Mesodermal cell (in vitro differentiated cells): ENCODE data around the gene MYO1C.
A peak's percentile ranks its signal among the peaks of the same experiment; 100 is the strongest.

ENCODE experiments used
- H3K27ac ChIP-seq: 2 replicates; pipeline ENCODE4 v1.7.0; 2013; ENCODE audit warnings: mild to moderate bottlenecking, low read depth, low read length, moderate library complexity; ENCODE audit not compliant: severe bottlenecking
- H3K36me3 ChIP-seq: 2 replicates; pipeline ENCODE4 v1.7.1; 2013; ENCODE audit warnings: mild to moderate bottlenecking, low read length, moderate library complexity; ENCODE audit not compliant: control insufficient read depth, insufficient read depth
- H3K4me1 ChIP-seq: one replicate; pipeline ENCODE4 v1.7.1; 2013; ENCODE audit warnings: mild to moderate bottlenecking, low read length; ENCODE audit not compliant: insufficient read depth, control insufficient read depth, poor library complexity, severe bottlenecking
- H3K4me3 ChIP-seq: 2 replicates; pipeline ENCODE4 v1.7.0; 2013; ENCODE audit warnings: low read length, control low read depth, mild to moderate bottlenecking; ENCODE audit not compliant: insufficient read depth, poor library complexity, severe bottlenecking; ENCODE audit errors: extremely low read depth
- H3K9me3 ChIP-seq: 2 replicates; pipeline ENCODE4 v1.7.1; 2013; ENCODE audit warnings: mild to moderate bottlenecking, low read length, moderate library complexity; ENCODE audit not compliant: control insufficient read depth
- WGBS, 2 experiments: methylation state at CpG; one replicate each; pipeline ENCODE4 v1.1.5; 2013; ENCODE audit warnings: missing lambda C conversion rate in 2 of 2; ENCODE audit not compliant: insufficient coverage in 2 of 2; 5-methylcytosine and 5-hydroxymethylcytosine counted together

Gene MYO1C

DNA sequence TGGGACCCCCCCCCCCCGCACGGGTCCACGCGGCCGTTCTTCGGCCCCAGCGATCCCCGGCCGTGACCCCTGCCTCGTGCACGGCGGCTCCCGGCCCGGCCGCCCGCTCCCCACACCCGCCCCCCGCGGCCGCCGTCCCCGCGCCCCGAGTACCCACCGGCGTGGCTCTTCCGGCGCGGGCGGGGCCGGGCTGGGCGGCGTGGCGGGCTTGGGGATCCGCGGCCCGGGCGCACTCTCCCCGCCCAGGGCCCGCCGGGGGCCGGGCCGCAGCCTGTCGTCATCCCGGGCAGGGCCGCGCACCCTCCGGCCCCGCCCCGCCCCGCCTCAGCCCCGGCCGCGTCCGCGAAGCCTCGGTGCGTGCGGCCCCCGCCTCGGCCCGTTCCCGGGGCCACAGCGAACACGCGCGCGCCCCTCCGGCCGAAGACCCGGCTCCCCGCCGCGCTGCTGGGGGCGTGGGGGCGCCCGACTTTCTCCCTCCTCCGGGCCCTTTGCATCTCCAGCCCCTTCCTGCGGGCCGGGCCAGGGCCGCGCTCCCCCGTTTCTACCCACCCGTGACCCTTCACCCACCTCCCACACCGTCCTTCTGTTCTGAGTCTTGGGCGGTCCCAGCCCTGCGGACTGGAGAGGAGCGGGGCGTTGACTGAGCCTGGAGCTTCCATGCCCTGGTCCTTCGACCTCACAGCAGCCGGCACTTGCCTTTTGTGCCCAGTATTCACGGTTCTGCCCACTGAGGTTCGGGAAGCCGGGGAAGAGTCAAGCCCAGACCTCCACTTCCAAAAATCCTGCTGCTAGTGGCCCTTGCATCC lies 840 bp downstream of the MYO1C start:
- Histone ChIP-seq H3K4me3 (peak overlapping the region; percentile 66), H3K27ac (peak overlapping the region; percentile 74), H3K36me3 (peaks cover 14% of the 10 kb centered on the region), H3K4me1 (peaks cover 31% of the 10 kb centered on the region), H3K9me3 (no peaks in the 10 kb centered on the region)
- 2% methylated on average over 55 to 89 of the region's 94 CpGs for WGBS, 2 experiments

DNA sequence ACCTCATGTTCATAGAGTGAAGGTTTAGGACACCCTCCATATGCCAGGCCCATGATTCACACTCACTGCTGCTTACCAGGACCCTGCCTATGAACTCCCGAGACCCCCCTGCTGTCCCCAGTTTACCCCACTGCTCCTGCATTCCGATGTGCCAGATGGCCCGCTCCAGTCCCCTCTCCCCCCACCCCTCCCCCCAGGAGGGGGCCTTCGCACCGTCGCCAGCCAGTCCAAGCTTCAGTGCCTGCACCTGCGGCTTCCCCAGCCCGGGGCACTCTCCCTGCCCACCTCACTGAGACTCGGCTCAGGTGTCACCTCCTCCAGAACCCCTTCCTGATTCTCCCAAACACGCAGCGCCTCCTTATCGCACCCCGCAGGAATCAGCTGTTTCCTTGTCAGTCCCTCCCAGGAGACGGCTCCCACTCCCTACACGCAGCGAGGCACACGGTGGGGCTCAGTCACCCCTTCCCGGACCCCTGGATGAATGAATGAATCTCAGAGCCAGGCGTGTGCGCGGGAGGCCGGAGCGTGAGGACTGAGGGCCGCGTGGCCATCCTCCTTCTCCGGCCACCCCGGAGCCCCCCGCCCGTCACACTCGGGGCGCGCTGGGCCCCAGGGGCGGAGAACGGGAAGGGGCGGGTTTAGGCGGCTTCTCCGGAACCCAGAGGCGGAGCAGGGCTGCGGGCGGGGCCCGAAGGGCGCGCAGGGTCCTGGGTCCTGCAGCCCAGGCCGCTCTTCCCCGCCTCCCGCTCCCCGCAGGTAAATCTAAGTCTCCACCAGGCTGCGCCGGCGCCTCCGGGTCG lies 1.6 kb downstream of the MYO1C start:
- Histone ChIP-seq H3K4me1 (peaks cover 31% of the 10 kb centered on the region), H3K4me3 (peak overlapping the region; percentile 66), H3K27ac (peak overlapping the region; percentile 74), H3K36me3 (peaks cover 8% of the 10 kb centered on the region), H3K9me3 (no peaks in the 10 kb centered on the region)
- 1 to 4% methylated on average over 35 to 48 of the region's 52 CpGs for WGBS, 2 experiments

DNA sequence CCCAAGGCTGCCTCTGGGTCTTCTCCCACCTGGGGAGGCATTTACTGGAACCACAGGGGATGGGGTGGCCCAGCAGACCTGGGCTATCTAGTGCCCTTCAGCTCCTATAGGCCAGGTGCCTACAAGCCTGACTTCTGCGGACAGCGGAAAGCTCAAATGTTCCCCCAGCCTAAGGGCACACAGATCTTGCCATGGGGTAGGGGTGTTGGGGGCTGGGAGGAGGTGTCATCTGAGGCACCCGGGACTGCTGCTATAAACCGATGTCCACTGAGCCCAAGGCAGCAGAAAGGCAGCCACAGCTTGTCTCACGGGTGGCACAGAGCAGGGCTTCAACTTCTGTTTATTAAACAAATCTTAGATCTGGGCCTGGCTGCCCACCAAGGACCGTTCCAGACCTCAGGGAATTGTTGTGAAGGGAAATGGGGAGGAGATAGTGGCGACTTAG lies 3.6 kb downstream of the MYO1C start:
- 88 to 89% methylated on average over 4 to 7 of the region's 7 CpGs for WGBS, 2 experiments
- H3K36me3 ChIP-seq: peaks cover 6% of the 10 kb centered on the region
- H3K4me3 ChIP-seq: peak overlapping the region; percentile 28
- peak overlapping the region; percentile 98 for H3K27ac ChIP-seq
- H3K4me1 ChIP-seq: peaks cover 39% of the 10 kb centered on the region
- H3K9me3 ChIP-seq: no peaks in the 10 kb centered on the region

DNA sequence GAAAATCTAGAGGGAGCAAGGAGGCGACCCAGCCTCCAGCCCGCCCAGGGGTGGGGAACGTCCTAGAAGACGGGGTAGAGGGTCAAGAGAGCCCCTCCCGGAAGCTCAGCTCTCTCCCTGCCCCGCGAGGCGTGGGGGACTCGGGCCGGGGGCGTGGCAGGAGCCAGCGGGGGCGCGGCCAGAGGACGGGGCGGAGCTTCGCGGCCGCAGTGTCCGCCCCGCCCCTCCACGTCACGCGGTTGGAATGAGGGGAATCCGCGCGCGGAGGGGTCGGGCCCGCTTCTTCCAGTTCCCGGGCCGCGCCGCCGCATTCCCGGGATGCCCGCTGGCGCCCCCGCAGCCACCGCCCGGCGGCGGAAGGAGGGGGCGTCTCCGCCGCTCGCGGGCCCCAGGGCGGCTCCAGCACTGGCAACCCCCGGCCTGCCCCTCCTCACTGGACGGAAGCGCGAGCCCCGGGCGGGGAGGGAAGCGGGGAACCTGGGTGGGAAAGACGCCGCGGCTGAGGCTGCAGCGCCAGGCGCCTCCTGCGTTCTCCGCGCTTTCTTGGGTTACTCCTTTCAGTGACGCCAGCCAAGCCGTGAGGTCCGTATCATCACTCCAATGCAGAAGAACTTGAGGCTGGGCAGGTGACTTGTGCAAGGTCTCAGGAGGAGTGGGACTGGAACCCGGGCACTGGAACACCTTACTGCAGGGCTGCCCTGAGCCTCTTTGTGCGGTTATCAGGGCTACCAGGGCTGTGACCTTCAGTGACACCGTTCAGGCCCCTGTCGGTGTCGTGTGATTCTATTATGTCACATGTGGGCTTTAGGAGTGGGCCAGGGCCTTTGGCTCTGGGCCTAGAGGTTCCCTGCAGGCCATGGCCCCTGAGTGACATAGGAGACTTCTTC lies 4.3 kb downstream of the MYO1C start:
- 5 to 6% methylated on average over 54 to 55 of the region's 72 CpGs for WGBS, 2 experiments
- no peaks in the 10 kb centered on the region for H3K9me3 ChIP-seq
- H3K27ac ChIP-seq: peak overlapping the region; percentile 98
- peak overlapping the region; percentile 28 for H3K4me3 ChIP-seq
- peaks cover 13% of the 10 kb centered on the region for H3K36me3 ChIP-seq
- peaks cover 35% of the 10 kb centered on the region for H3K4me1 ChIP-seq

DNA sequence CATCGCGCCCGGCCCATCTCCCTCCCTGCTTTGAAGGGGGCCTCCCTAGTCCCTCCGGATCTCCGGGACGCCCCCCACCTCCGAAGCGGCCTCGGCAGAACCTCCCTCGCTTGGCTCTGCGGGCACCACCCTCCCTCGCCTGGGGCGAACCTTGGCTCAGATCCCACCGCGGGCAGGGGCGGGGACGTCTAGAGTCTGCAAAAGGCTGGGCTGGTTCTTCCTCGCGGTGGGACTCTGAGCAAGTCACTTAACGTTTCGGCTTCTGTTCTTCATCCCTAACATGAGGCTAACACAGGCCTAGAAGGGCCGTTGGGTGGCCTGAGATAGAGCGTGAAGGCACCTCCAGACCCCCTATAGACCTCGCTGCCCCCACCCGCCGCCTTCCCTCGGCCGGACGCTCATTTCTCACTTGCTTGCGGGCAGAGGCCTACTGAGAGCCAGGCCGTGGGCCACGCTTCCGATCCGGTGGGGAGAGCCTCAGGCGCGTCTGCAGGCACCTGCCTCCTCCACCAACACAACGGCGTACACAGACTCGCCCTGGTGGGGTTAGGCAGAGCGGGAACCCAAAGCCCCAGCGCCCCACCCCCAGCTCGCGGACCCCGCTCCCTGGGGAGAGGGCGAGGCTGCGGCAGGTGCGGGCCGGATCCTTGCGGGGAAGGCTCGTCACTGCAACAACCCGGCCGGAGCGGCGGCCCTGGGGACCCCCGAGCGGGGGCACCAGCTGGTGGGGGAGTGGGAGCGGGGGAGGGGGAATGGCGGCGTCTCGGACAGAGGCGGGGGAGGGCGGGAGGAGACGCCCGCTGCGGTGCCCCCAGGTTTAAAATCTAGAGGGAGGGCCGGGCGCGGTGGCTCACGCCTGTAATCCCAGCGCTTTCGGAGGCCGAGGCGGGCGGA lies 5.4 kb downstream of the MYO1C start:
- Histone ChIP-seq H3K9me3 (no peaks in the 10 kb centered on the region), H3K4me1 (peaks cover 30% of the 10 kb centered on the region), H3K27ac (peak overlapping the region; percentile 98), H3K4me3 (peak overlapping the region; percentile 28), H3K36me3 (peaks cover 20% of the 10 kb centered on the region)
- 32 to 36% methylated on average over 59 to 60 of the region's 74 CpGs for WGBS, 2 experiments

DNA sequence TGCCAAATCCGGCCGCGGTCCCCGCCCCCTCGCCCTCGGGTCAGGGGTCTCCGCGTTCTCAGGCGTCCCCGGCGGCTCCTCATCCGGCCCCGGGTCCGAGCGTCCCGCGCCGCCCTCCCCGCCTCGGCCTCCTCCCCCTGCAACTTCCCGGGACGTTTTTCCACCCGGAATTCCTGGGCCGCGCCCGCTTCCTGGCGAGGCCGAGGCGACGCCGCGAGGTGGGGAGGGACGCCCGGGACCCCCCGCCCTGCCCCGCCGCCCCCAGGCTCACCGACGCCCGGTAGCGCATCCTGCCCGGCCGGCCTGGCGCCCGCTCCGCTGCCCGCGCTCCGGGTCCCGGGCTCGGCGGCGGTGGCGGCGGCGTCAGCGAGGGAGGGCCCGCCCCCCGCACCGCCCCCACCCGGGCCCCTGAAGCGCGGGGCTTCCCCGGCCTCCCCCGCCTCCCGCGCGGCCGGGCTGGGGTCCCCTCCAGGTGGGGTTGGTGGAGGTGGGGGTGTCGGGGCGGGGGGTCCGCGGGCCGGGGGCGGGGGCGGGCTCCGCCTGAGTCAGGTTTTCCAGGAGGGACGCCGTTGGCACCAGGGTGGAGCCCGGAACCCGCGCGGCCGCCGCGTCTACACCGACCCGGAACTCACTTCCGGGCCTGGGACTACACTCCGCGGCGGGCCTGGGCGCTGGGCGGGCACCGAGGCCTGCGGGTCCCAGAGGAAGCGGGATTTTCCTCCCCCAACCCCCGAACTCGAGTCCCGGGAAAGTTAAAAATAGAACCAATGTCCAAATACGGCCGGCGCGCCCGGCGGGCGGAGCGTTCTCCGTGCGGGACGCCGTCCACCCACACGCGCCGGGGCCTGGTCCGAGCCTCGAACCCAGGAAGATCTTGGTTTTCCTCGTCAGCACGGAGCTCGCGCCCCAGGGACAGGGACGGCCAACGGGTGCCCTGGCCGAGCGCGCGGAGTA lies 6.8 kb downstream of the MYO1C start:
- H3K36me3 ChIP-seq: peaks cover 34% of the 10 kb centered on the region
- H3K4me3 ChIP-seq: peak overlapping the region; percentile 44
- H3K27ac ChIP-seq: peak overlapping the region; percentile 82
- H3K4me1 ChIP-seq: peaks cover 30% of the 10 kb centered on the region
- 5 to 9% methylated on average over 60 to 70 of the region's 127 CpGs for WGBS, 2 experiments
- no peaks in the 10 kb centered on the region for H3K9me3 ChIP-seq

DNA sequence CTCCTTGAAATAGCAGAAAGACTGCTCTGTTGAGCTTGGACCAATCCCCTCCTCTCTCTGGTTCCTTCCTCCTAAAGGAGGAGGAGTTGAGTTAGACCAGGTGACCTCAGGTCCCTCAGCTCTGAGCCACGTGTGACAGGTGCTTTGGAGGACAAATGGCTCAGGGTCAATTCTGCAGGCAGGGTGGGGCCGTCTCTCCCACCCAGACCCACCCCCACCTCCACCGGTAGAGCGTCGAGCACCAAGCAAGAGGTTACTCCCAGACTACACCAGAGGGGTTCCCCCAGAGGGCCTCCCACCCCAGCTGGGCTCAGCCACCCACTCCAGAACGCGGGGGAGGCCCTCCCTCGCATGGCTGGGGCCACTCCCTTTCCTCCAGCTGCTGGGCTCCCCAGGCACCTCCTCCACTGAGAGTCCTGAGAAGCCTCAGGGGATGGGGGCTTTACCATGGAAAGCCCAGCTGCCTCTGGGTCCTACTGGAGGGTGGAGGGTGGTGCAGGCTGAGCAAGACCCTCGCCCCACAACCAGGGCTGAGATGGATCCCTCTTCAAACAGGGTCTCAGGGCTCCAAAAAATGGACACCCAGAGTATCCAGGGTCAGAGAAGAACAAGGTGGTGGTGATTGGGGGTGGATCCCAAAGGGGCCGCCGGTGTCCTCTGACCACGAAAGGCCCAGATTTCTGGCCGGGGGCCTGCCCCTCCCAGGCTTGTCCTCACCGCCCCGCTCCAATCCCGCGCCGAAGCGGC lies 7.6 kb downstream of the MYO1C start:
- 3 to 16% methylated on average over 9 to 10 of the region's 19 CpGs for WGBS, 2 experiments
- peak overlapping the region; percentile 44 for H3K4me3 ChIP-seq
- peaks cover 41% of the 10 kb centered on the region for H3K36me3 ChIP-seq
- H3K4me1 ChIP-seq: peaks cover 30% of the 10 kb centered on the region
- no peaks in the 10 kb centered on the region for H3K9me3 ChIP-seq
- H3K27ac ChIP-seq: peak overlapping the region; percentile 77

DNA sequence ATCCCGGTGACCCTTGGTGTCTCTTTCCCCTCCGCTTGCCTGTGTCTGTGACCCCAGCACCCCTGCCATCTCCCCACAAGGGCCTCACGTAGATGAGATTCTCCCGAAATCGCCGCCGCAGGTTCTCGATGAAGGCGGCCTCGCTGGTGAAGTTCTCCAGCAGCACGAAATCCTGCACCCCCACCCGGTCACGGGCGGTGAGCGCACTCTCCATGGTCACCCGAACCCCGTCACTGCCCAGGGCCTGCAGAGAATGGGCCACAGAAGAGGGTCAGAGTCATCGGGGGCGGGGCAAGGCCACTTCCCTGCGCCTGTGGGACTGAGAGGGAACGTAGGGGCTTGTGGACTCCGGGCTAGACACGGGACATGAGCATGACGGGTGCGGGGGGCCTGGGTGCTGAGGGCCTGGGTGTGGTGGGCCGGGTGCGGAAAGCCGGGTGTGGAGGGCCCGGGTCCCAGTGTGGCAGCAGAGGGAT lies 8.4 kb downstream of the MYO1C start:
- H3K4me3 ChIP-seq: no peak overlapping the region
- WGBS, 2 experiments: 92 to 93% methylated on average over 23 of the region's 29 CpGs
- H3K27ac ChIP-seq: no peak overlapping the region
- H3K9me3 ChIP-seq: no peaks in the 10 kb centered on the region
- peaks cover 25% of the 10 kb centered on the region for H3K4me1 ChIP-seq
- peaks cover 46% of the 10 kb centered on the region for H3K36me3 ChIP-seq
